Fibroblast of skin of right quadriceps (primary cell): Measurements from ENCODE around the gene GAS1.

ENCODE experiments used
- DNase-seq: peaks from one replicate; pipeline ENCODE4 v3.0.0-alpha.2; 2013

GAS1 gene, protein sequence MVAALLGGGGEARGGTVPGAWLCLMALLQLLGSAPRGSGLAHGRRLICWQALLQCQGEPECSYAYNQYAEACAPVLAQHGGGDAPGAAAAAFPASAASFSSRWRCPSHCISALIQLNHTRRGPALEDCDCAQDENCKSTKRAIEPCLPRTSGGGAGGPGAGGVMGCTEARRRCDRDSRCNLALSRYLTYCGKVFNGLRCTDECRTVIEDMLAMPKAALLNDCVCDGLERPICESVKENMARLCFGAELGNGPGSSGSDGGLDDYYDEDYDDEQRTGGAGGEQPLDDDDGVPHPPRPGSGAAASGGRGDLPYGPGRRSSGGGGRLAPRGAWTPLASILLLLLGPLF

DNA sequence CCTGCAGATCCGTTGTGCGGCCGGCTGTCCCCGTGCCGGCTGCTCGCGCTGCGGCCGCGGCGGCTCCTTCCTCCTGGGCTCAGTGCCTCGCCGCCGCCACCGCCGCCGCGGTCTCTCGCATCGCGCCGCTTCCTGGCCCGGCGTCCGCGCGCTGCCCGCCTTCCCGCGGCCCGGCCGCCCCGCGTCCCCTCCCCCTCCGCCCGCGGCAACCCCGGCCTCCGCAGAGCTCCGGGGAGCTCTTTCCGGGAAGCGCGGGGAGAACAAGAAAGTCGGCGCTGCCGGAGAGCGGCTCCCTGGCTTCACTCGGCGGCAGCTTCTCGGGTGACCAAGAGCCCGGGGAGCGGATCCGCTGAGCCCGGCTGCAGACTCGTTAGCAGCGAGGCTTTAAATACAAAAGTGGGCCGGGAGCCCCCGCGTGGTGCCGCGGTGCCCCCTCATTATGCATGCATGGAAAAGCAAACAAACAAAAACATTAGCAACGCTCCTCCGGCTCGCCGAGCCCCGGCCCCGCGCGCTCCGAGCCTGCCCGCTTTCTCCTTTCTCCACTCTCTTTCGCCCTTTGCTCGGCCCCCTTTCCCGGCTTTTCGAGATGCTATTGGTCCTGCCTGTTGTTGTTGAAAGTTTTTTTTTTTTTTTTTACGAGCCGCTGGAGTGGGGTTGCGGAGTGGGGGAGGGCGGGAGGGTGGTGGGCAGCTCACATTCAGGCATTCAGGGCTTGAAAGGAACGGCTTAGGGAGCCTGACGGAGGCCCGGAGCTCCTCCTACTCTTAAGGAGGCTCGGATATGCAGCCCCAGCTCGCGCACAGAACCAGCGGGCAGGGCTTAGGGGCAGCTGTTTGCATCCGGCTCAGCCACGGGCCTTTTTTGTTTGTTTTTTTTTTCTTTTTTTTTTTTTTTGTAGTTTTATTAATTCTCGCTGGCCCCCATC lies at the start of gene GAS1:
Gene GAS1 (minus strand): TSS at position 361 of the 928 bp plus-strand sequence. CDS start 727 bp downstream, outside the sequence.
- DNase-seq = peak; percentile 98

DNA sequence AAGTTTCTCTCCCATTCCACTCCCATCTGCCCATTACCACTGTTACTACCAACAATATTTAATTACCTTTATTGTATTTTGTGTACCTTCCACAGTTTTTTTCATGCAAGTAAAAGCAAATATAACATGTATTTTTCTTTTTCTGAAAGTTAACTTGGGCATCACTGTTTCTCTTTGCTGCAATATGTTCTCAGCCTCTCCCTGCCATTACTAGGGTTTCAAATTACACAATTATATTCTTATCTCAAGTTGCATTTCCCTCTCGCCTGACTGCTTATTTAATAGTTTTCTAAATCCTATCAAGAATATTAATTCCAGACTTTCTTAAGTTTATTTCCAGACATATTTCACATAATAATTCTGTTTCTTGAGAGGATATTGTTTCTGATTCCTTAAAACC lies 46.9 kb upstream of the GAS1 start:
- DNase-seq = no peak

DNA sequence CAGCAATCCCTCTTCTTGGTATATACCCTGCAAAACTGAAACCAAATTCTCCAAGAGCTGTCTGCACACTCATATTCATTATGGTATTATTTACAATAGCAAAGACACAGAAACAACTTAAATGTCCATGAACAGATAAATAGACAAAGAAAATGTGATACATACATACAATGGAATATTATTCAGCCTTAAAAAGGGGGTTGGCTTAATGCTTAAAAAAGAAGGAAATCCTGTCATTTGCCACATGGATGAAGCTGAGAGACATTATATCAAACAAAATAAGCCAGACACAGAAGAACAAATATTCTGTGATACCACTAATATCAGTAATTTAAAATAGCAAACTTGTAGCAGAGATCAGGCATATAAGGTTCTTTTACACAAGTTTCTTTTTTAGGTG lies 46.5 kb upstream of the GAS1 start:
- no peak for DNase-seq

DNA sequence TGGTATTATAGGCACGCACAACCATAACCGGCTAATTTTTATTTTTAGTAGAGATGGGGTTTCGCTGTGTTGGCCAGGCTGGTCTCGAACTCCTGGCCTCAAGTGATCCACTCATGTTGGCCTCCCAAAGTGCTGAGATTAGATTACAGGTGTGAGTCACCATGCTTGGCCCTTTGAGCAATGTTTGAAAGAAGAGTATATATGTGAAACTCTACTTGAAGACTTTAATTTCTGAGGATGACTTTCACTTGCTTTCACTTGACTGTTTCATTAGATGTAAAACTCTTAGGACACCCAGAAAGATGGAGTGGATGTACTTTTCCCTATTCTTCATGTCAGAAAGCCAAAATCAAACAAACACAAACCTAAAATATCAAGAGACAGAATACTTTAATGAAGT lies 43.8 kb upstream of the GAS1 start:
- no peak for DNase-seq

DNA sequence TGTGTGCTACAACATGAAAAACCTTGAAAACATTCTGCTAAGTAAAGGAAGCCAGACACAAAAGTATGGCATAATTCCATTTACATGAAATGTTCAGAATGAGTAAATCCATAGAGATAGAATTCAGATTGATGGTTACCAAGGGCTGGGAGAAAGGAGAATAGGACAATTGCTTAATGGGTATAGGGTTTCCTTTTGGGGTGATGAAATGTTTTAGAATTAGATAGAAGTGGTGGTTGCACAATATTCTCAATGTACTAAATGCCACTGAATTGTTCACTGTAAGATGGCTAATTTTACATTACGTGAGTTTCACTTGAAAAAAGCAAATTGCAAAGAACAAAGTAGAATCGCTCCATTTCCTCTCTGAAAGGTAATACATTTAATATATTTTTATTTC lies 43.0 kb upstream of the GAS1 start:
- peak; percentile 55 for DNase-seq

DNA sequence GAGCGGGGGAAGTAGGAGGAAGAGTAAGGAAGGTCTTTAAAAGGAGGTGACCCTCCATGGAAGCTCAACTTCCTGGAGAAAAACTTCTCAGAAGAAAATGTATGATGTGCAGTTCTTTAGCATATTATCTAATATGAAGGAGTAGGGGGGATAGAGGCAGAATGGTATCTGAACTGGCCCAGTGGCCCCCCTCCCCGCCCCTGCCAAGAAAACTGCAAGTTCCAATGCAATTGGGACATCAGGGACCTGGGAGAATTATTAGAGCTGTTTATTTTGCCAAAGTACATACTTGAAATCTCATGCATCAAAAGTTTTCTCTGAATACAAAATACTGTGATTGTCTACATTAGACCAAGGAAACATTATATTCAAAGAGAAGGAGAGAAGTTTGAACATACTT lies 40.6 kb upstream of the GAS1 start:
- DNase-seq = no peak

DNA sequence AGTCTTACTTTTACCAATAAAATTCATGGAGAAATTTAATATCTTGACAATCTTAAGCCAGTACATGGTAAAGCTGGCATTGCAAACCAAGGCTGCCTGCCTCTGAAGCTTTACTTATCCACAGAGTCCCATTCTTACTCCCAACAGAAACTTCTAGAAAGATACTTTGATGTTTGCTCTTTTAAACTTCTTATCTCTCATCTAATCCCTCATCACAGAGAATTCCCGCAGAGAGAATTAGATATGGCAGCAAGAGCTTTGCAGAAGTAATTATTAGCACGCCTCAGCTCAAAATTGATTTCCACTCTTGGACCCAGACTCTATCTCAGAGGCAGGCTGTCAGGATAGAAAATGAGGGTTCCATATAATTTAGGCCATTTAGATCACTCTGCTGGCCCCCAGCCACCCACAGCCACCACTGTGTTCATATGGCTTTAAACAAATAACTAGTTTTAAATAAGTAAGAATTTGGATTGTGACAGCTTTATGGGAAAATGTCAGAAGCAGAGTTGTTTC lies 37.9 kb upstream of the GAS1 start:
- no peak for DNase-seq

DNA sequence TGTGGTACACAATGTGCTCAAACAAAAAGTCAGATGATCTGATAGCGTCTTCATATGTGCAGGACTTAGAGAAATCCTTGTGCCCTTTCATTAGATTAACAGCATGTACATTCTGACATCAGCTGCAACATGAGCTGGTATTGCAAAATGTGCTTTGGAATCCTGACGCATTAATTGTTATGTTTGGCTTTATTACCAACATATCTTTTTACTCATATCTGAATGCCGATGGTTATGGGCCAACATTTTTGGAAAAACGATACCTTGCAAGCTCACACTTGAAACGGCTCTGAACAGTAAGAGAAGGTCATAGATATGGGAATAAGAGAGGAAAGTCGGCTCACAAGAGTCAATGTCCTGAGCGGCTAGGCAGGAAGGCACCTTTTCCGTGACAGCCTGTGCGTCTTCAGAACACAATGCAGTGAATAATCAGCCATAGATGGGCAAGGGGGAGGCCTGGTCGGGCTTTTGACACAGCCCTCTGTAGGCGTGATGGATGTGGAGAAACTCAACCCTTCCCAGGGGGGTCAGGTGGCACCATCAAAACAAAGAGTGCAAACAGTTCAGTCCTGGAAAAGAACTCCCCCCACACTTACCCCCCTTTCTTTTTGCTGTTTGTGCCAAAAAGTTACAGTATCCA lies 36.4 kb upstream of the GAS1 start:
- DNase-seq = peak; percentile 92

DNA sequence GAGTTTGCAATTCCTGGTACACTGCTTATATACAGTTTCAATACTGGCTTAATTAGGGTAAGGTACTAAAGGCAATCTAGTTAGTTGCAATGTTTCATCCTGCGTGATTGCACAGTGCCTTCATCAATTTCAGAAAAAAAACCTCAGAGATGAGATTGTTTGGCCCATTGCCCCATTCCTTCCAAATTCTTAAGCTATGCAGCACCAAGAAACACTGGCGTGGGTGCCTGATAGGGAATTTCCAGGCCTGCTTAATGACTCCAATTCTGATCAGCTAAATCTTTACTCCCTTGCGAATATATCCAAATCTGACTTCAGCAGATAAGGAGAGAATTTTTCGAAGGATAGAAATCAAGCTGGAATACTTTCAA lies 35.9 kb upstream of the GAS1 start:
- peak; percentile 76 for DNase-seq

DNA sequence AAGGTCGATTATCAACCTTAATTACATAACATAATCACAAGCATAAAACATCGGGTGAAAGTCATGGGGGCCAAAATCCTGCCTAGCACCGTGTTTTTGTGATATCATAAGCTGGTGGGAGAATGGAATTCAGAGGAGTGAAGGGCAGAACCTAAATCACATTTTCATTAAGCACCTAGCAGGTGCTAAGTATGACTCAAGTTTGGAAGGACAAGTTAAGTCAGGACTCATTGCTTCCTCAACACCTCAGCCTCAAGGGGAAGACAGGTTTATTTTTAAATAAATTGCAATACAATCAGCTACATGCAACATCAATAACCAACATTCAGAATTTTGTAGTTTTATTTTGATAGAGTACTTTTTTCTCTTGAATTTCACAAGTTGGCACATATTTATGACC lies 33.5 kb upstream of the GAS1 start:
- DNase-seq = no peak

DNA sequence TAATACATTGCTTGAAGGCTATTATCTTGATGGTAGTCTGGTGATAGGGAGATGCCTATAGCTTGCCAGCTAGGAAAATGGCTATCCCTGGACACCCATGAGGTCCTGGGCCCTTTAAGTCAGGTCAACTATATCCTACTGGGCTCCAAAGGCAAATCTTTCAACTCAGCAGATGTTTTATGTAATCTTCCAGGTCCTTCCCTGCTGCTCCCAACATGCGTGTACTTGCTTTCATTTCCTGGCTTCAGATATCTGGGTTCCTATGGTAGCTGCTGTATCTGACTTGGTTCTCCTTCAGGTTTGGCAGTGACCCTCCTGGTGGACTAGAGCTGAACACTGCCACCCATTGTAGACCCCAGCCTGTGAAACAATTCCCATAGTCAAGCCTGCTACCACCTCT lies 32.4 kb upstream of the GAS1 start:
- no peak for DNase-seq

DNA sequence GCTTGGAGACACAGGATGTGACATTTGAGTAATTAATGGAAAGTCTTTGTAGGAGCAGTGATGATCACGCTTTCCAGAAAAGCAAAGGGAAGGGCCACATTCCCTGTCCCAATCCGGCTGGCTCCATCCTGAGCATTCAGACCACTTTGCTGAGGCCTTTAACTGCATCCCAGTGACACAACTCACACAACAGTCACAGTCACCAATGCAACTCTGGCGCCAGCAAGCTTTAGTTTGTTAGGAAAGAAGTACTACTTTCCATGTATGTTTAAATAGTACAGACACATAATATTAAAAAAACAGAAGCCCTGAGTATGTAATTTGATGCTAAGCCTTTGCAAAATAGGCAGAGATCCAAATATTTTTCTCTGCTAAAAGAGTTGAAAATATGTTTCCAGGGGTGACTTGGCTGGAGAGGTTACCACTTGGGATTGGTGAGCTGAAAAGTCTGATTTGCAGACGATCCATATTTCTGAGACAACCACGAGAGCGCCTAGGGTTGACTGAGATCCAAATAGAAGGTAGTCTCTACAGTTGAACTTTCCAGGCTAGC lies 31.7 kb upstream of the GAS1 start:
- DNase-seq = peak; percentile 68

DNA sequence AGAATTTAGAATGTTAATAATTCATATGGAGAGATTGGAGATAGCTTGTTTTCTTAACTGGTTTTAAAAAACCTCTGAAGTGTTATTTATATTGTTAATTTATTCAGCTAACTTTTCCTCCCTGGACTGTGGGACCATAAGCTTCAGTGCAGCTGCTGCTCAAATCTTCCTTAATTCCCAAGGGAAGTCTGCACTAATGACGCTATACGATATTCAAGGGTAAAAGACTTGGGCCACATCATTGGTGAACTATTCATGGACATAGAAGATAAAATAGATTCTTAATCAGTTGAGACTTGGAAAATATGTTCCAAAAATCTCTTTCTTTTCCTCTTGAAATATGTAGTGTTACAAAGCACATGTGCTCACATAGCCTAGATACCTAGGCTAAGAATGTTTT lies 31.1 kb upstream of the GAS1 start:
- DNase-seq = peak; percentile 59

DNA sequence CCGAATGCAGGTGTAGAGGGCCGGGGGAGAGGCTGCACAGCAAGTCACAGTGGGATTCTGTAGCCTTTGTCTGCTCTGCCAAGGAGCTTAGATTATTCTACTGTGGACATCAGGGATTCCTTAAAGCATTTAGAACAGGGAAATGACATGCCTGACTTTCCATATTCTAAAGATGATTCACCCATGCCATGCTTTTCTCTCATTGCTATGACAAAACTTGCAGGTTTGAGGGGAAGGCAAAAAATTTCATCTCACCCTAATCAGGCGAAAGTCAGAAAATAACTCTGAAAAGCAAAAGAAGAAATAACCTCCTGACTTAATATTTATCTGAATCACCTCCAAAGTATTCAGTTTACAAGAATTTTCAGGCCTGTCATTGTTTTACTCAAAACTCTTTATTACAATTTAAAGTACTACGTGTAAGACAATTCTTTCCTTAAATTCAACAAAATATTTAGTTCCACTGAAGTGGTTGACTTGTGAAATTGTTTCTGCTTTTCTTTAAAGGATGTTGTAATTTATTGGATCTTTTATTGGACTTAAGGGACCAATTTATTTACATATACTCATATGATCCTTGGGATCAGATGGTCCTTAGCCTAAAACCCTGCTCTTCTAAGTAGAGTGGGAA lies 30.0 kb upstream of the GAS1 start:
- peak; percentile 81 for DNase-seq

DNA sequence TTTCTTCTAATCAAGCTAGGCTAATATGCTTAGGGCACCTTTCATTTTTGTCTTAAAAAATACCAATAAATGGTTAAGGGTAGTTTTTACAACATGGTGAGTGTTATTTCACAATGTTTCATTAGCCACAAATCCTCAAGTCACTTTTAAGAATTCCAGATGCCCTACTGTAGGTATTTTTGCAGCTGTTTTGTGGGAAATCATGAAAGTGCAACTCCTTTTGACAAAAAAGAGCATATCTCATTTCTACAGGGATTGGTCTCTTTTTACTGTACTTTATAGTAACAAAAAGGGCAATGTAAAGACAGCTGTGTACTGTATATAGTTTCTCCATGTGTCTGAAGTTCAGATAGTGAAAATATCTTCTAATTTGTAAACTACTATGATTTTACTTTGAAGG lies 28.3 kb upstream of the GAS1 start:
- peak; percentile 56 for DNase-seq

DNA sequence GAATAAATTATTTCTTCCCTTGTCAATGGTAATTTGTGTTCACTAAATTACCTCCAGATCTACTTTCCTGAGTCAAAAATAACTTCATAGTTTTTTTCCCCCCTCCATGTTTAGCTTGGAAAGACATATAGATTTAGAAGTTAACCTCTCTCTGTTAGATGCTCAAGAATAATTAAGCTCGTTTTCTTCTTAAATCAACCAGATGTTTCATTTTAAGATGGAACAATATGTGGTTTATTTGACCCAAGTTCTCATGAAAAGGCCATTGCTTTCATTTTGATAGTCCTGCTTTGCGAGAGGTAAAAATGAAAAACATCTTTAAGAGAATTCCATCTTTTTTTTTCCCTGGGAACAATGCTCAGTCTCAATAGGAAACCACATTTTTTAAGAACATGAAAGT lies 27.7 kb upstream of the GAS1 start:
- peak; percentile 35 for DNase-seq

DNA sequence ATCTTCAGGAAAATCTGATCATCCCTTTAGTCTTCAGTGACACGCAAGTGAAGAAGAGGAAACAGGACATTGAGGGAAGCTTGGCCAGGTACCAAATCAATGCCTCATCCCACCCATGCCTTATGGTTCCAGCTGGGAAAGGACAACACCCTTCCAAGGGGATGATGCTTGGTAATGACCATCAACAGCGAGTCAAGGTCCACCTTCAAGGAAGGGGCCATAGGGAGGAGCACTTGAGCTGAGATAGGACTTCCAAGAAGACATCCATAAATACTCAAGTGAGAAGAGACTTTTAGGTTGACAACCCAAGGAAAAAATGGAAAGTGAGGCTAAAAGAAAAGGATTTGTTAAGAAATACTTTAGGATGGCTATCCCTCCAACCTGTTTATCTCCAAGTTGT lies 27.1 kb upstream of the GAS1 start:
- peak; percentile 27 for DNase-seq

DNA sequence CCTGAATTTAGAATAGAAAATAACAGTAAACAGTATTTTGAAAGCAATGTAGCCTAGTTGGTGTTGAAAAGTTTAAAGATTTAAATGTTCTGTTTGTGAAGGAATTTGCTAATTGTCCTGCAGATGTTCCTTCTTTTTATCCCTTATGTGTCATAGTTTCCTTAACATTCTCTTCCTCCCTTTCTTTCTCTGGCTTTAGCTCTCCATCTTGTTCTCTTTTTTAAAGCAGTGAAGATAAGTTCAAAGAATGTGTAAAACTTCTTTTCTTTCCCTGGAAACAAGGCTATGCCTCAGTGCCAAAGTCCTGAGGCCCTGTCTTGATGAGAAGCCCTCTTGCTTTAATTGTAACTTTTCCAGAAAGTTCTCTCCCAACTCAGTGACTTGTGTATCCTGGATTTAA lies 24.4 kb upstream of the GAS1 start:
- no peak for DNase-seq

DNA sequence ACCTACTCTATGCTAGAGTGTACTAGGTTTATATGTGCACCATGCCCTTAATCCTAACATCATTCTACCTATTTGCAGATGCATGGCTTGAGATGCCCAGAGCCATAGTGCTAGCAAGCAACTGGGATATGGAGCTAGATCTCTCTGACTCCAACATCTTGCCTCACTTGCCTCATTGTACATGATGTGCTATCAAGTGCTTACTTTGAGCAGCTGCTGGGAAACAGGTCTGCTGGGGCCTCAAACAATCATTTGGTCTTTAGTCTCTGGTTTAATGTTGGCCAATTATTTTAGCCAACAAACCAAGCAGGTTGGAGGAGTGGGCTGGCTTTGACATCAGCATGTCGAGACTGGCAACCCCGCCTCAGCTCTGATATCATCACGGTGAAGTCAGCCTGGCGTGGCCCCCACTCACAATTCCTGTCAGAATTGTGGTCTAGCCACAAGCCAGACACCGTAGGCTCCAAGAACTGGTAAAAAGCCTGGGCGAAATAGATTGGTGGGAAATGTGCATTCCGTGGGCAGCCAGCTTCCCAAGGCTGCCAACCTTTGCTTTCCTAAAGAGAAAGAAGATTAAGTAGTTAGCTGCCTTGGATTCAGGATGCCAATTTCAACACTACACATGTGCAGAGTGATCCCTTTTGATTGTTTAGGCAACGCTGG lies 21.1 kb upstream of the GAS1 start:
- peak; percentile 68 for DNase-seq

DNA sequence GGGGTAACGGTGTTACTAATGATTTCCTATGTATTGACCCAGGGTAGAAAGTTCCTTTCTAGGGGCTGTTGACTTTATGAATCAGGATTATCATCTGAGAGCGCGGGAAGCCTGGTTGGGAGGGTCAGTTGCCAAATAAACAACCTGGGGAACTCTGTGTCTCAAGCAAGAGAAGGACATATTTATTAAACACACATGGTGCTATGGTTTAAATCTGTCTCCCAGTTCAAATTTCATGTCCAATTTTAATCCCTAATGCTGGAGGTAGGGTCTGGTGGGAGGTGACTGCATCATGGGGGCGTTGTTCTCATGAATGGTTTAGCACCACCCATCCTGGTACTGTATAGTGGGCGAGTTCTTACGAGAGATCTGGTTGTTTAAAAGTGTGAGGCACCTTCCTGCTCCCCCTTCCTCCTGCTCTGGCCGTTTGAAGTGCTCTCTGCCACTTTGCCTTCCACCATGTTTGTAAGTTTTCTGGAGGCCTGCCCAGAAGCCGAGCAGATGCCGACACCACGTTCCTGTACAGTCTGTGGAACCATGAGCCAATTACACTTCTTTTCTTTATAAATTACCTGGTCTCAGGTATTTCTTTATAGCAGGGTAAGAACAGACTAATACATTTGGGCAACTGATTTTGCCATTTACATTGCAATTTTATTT lies 19.7 kb upstream of the GAS1 start:
- no peak for DNase-seq

DNA sequence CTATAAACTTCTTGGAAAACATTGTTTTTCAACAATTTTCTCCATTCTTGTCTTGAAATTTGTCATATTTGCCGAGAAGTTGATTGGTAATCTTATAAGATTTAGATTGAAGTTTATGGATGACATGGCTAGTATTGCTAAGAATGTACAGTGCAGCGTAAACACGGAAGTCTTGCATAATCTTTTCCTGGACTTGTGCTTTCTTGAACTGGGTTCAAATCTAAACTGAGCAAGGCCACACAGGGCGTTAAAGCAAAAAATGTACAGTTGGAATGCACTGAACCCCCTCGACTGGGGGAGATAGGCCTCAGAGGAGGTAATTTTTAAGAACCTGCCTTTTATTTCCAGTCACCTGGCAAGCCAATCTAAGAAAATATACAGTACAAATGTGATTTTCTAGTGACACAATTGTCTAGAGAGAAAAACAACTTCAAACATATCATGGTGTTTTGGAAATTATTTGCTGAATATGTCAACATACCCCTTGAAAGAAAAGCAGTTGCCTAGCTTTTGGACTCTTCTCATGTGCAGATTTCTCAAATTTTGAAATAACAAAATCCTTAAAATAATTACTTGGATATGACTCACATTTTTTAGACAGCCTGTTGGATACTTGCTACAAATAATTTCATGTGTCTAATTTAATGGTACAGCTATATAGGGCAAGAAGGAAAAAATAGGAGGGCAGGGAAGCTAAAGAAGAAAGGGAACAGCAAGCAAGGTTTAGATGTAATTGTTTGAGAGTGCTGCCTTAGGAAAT lies 18.5 kb upstream of the GAS1 start:
- DNase-seq = peak; percentile 53
